Astrocyte of the spinal cord (primary cell): Measurements from ENCODE around the gene IGFBP6.

Source experiments
- DNase-seq: peaks from one replicate; pipeline ENCODE4 v3.0.0; 2011; ENCODE audit warnings: low read depth, low spot score
- H3K4me3 ChIP-seq: 2 replicates; pipeline ENCODE4 v1.5.1; 2011; ENCODE audit warnings: low read depth, mild to moderate bottlenecking, low read length, moderate library complexity
- CTCF ChIP-seq: IDR thresholded peaks from 2 replicates; pipeline ENCODE4 v1.5.1; 2012; ENCODE audit warnings: low read depth, mild to moderate bottlenecking, low read length, inconsistent platforms
- in situ Hi-C: cut with HindIII; loops from 2 replicates; pipeline ENCODE4 v1.10.0; 2017; ENCODE audit warnings: low sequenced_read_pairs

IGFBP6 gene

GRCh38 chr12:53122961-53123468, 25.5 kb downstream of the IGFBP6 start:
- no peak for TF ChIP-seq CTCF
- no peak overlapping the region for H3K4me3 ChIP-seq
- in situ Hi-C loops: no loop called here
- DNase-seq: no peak

GRCh38 chr12:53123578-53124351, 26.3 kb downstream of the IGFBP6 start:
- in situ Hi-C loops: no loop called here
- DNase-seq: peak; percentile 4
- TF ChIP-seq CTCF: no peak
- no peak overlapping the region for H3K4me3 ChIP-seq

- in situ Hi-C loops: no loop called here
- DNase-seq: no peak
- no peak overlapping the region for H3K4me3 ChIP-seq
- TF ChIP-seq CTCF: no peak
Observed at GRCh38 chr12:53124352-53124723, 26.9 kb downstream of the IGFBP6 start.

- TF ChIP-seq CTCF: no peak
- in situ Hi-C loops: no loop called here
- no peak for DNase-seq
- no peak overlapping the region for H3K4me3 ChIP-seq
Observed at GRCh38 chr12:53127169-53127568, 29.7 kb downstream of the IGFBP6 start.

GRCh38 chr12:53128780-53129569, 31.5 kb downstream of the IGFBP6 start:
- in situ Hi-C loops: no loop called here
- DNase-seq: no peak
- TF ChIP-seq CTCF: no peak
- no peak overlapping the region for H3K4me3 ChIP-seq

- in situ Hi-C loops: no loop called here
- no peak overlapping the region for H3K4me3 ChIP-seq
- DNase-seq: no peak
- TF ChIP-seq CTCF: no peak
Observed at GRCh38 chr12:53131844-53132243, 34.4 kb downstream of the IGFBP6 start.
